NCI-H526 (cell line): ENCODE data around the gene GABBR2.

Source experiments
- DNase-seq, 2 experiments: peaks; one replicate each; lab custom pipeline; 2025; lab: John Stamatoyannopoulos, UW

GABBR2 gene

DNA sequence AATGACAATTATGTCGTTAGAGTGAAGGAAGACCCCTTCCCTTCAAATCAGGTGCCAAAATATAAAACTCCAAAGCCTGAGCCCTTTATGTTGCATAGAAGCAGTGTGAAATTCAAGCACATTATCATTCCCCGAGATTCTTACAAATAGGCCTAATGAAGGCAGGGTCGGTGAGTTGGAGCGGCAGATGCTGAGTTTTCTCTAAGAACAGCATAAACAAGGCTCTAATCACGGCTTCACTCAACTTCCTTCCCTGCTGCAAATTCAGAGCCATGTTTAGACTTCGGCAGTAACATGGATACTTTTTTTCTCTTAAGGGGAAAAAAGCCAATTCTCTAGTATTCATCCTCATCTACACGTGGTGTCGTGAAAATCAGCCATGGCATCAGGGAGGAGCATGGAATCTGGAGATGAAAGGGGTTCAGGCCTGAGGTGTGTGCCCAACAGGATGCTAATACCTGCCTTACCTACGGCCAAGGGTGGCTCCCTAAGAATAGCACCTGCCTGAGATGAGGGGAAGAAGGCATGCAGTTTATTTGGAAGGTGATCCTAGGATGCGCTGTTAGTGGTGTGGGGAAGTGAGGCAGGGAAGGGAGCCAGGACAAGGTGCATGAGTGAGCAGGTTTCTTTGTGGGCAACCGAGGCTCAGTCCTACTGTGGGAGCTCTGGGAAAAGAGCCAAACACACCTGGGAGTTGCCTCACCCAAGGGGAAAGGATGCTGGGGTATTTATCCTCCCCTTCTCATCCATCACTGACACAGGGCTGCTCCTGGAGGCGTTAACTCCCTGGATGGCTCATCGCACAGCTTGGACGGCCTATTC is 306.5 kb downstream of the GABBR2 start:
- no peak for DNase-seq

- DNase-seq: no peak
Observed at GRCh38 chr9:98401140-98402018, 307.4 kb downstream of the GABBR2 start.

DNA sequence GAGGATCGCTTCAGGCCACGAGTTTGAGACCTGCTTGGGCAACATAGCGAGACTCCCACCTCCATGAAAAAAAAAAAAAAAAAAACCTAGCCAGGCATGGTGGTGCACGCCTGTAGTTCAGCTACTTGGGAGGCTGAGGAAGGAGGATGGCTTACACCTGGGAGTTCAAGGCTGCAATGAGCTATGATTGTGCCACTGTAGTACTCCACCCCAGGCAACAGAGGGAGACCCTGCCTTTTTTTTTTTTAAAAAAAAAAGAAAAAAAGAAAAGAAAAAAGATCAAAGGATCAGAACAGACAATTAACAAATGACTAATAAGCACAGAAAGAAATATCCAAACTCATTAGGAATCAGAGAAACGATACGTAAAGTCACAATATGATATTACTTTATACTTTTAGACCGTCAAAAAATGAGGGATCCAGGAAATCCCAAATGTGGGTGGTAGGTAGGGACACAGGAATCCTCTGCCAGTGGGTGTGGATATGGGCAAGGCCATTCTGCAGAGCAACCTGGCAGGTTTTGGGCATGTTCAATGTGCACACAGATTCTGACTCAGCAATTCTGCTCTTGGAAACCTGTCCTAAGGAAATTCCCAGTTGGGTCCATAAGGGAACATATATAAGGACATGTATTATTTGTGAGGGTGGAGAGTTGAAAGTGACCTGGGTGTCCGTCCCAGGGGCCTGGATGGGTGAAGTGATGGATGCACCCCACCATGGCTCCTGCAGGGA is 308.6 kb downstream of the GABBR2 start:
- no peak for DNase-seq

GRCh38 chr9:98396656-98397055 is 312.1 kb downstream of the GABBR2 start:
- no peak for DNase-seq

- DNase-seq: no peak
Observed at GRCh38 chr9:98396236-98396635, 312.5 kb downstream of the GABBR2 start.

DNA sequence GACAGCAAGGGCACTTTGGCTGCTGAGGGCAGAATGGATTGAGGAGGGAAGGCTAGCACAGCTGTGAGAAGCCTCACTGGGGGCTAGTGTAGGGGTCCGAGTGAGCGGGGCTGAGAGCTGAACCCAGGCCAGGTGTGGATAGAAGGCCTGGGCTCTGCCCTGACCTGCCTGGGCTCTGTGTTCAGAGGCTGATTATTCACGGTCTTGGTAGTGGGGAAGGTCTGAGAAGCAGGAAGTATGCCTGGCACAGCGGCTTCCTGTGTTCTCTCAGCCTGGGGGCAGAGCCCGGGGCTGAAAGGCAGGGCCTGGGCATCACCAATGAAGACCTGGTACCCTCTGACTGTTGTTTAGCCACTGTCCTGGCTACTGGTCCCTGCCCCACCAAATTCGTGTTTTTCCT is 316.9 kb downstream of the GABBR2 start:
- DNase-seq: no peak

GRCh38 chr9:98391406-98391805 is 317.3 kb downstream of the GABBR2 start:
- DNase-seq: no peak

GRCh38 chr9:98385751-98386150 is 323.0 kb downstream of the GABBR2 start:
- no peak for DNase-seq

- DNase-seq: no peak
Observed at GRCh38 chr9:98383758-98384157, 325.0 kb downstream of the GABBR2 start.

DNA sequence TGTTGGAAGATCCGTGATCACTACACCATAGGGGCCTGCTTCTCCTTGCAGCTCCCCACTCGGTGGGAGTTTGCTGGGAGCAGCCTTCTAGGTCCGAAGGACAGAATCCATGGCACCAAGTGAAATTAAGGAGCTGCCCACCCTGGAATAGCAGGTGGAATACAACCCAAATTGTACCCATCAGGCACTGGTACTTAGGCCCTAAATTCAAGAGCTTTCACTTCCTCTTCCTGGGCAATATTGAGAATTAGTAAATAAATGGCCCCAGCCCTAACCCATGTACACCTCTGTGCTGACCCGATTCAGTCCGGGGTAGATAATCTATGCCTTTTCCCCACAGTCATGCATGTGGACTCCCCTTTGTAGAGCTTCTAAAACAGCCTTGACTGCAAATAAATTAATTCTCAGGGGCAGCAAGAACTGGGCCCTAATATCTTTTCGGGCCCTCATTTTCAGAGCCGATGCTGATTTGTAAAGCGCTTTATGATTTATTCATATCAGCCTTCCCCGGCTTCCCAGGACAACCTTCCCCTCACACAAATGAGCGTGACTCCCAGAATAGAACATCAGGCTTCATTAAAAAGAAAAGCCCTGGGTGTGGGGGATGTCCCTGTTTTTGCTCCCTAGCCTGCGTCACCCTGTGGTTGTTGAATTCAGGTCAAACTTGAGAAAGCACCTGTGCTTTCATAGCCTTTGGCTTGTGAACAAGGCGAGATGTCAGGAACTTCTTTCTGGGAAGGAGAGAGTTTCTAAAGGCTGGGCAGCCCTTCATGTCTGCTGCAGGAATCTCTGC is 327.2 kb downstream of the GABBR2 start:
- DNase-seq: no peak

GRCh38 chr9:98380065-98380681 is 328.6 kb downstream of the GABBR2 start:
- DNase-seq: no peak

DNA sequence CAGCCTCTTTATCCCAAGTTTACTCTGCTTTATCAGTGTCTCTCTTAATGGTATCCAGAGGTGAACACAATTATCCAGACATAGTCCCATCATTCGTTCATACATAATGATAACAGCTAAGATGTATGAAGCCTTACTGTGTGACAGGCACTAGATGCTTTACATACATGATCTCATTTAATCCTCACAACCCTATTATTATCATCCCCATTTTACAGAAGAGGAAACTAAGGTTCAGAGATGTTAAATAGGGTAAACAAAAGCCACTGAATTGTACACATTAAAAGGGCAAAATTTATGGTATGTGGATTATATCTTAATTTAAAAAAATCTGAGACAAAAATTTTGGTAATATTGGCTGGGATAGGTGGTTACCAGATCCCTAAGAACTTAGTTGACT is 329.2 kb downstream of the GABBR2 start:
- DNase-seq: no peak

DNA sequence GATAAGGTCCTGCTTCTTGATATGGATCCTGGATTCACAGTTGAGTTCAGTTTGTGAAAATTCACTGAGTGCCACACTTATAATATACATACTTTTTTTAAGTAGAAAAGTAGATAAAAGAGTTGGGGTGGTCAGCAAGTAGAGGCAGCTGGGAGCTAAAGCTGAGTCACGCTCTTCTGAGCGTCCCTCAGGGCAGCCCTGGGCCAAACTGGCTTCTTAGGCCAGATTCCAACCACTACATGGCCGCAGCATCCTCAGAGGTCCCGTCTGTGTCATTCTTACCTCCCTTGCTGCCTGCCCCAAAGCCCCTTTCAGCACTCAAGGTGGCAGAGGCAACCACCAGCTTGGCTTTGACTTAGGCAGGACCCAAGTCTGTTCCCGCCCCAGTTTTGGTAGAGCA is 329.9 kb downstream of the GABBR2 start:
- no peak for DNase-seq

DNA sequence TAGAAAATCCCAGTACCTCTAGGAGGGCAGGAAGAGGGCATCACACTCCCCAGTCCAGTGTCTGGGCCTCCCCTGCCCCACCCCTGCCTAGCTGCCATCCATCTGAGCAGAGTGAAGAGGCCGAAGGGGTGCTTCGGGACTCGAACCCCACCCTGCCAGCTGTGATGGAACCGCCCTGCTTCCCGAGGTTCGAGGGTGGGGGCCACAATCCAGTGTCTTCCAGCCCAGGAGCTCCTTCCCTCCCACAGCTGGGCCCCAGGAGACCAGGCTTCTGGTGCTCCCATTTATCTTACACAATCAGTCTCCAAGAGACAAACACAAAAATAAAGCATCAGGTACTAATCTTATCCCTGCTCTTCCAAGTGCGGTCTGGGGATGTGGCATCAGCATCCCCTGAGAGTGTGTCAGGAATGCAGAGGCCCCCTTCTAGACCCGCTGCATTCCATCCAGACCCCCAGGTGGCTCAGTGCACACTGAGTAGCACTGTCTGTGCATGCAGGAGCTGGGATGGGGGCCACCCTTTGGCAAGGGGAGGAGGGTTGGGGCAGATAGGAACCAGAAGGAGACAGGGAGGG is 330.4 kb downstream of the GABBR2 start:
- DNase-seq: no peak

- DNase-seq: no peak
Observed at GRCh38 chr9:98375138-98375726, 333.5 kb downstream of the GABBR2 start.

- peak in 1 of 2 experiments; percentile 4 for DNase-seq
Observed at GRCh38 chr9:98374385-98375051, 334.2 kb downstream of the GABBR2 start.

- no peak for DNase-seq
Observed at GRCh38 chr9:98373609-98374008, 335.1 kb downstream of the GABBR2 start.

GRCh38 chr9:98372077-98372836 is 336.5 kb downstream of the GABBR2 start:
- DNase-seq: no peak

DNA sequence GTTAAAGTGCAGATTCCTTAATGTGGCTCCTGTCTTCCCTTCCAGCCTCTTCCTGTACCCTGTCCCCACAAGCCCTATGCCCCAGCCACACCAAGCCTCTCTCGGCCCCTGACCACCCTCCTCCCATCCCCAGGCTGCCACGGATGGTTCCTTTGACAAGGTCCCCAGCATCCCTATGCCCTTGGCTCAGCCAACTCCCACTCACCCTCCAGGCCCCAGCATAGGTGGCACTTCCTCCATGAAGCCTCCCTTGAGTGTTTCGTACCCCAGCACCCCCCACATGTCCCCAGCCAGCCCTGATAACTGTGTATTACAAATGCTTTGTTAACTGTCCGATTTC is 337.8 kb downstream of the GABBR2 start:
- no peak for DNase-seq
